Transverse colon (tissue), 4 donors: Measurements from ENCODE around the gene EFCAB5. TPM values are rescaled to one million over a fixed set of nuclear protein-coding genes. Genes with fewer than 3 reads are reported as not detected.
A peak's percentile ranks its signal among the peaks of the same experiment; 100 is the strongest.

Experiments
- DNase-seq: peaks from one replicate; pipeline ENCODE4 v3.0.0-alpha.2; 2019
- H3K27ac ChIP-seq, 4 donors: fragments of 200-600 bp; sonication (generic); 2 replicates each; pipeline ENCODE4 v1.5.1; 2016 to 2018; ENCODE audit warnings: inconsistent platforms in 4 of 4
- H3K27me3 ChIP-seq: fragments of 200-600 bp; sonication (generic); 2 replicates; pipeline ENCODE4 v1.5.1; 2017; ENCODE audit warnings: inconsistent platforms
- H3K36me3 ChIP-seq, 4 donors: fragments of 200-600 bp; sonication (generic); 2 replicates each; pipeline ENCODE4 v1.5.1; 2017 to 2019; ENCODE audit warnings: inconsistent platforms in 4 of 4
- H3K4me1 ChIP-seq, 4 donors: fragments of 200-600 bp; sonication (generic); 2 replicates each; pipeline ENCODE4 v1.5.1; 2017 to 2020; ENCODE audit warnings: inconsistent platforms in 4 of 4
- H3K4me3 ChIP-seq, 4 donors: fragments of 200-600 bp; sonication (generic); 1 replicate in 1 of 4; 2 replicates in 3 of 4; pipeline versions ENCODE4 v1.5.1 to v1.6.1; 2017 to 2019; ENCODE audit warnings: inconsistent platforms in 4 of 4
- H3K9me3 ChIP-seq, 2 donors: fragments of 200-600 bp; sonication (generic); 2 replicates each; pipeline ENCODE4 v1.5.1; 2017 to 2019; ENCODE audit warnings: inconsistent platforms in 2 of 2
- EP300 ChIP-seq: sonication (generic); formaldehyde crosslinking; IDR thresholded peaks from one replicate; pipeline ENCODE4 v1.6.1; 2017; ENCODE audit warnings: antibody characterized with exemption, low read depth
- POLR2A ChIP-seq: fragments of 450-650 bp; IDR thresholded peaks from one replicate; pipeline ENCODE4 v1.6.1; 2016; ENCODE audit warnings: antibody characterized with exemption, mild to moderate bottlenecking, moderate library complexity
- POLR2AphosphoS5 ChIP-seq, 3 donors: sonication (generic); formaldehyde crosslinking; IDR thresholded peaks; one replicate each; pipeline ENCODE4 v1.6.1; 2016; ENCODE audit warnings: antibody characterized with exemption in 3 of 3
- WGBS, 2 donors: methylation state at CpG; one replicate each; pipeline ENCODE4 v1.1.5; 2018; ENCODE audit warnings: low coverage in 1 of 2; 5-methylcytosine and 5-hydroxymethylcytosine counted together
- in situ Hi-C, 4 donors: fragments of 200-750 bp; cut with MboI; loops; one replicate each; pipeline versions ENCODE4 v1.15.0 to v1.15.1; 2017; ENCODE audit warnings: low sequenced_read_pairs in 3 of 4, low pct_ligation_motif_present in 1 of 4, low pct_unique_long_range_greater_than_20kb in 1 of 4
- intact Hi-C: fragments of 100-400 bp; cut with DNase I; formaldehyde crosslinking; loops from one replicate; pipeline ENCODE4 v1.15.1; 2023; ENCODE audit warnings: low total_unique reads
- total RNA-seq, 4 donors: library from RNA; depleted of rRNA; stranded (reverse); fragments of >200 nt; gene quantifications; one replicate each; pipeline ENCODE4 v1.1.0, GENCODE V29; 2016
- TF ChIP-seq, protein P1 (sequence below), 5 experiments: fragments of 200-600 bp in 3 of 5; fragments of 450-650 bp in 2 of 5; sonication (generic) in 3 of 5; IDR thresholded peaks; 1 replicate in 2 of 5; 2 replicates in 3 of 5; pipeline ENCODE4 v1.5.1; 2016 to 2017; ENCODE audit warnings: antibody characterized with exemption in 5 of 5, inconsistent platforms in 3 of 5, mild to moderate bottlenecking in 2 of 5, moderate library complexity in 1 of 5

Gene EFCAB5
- total RNA-seq, 4 donors from 2014 or later: 1.00 to 3.7 (median 1.9) TPM

DNA sequence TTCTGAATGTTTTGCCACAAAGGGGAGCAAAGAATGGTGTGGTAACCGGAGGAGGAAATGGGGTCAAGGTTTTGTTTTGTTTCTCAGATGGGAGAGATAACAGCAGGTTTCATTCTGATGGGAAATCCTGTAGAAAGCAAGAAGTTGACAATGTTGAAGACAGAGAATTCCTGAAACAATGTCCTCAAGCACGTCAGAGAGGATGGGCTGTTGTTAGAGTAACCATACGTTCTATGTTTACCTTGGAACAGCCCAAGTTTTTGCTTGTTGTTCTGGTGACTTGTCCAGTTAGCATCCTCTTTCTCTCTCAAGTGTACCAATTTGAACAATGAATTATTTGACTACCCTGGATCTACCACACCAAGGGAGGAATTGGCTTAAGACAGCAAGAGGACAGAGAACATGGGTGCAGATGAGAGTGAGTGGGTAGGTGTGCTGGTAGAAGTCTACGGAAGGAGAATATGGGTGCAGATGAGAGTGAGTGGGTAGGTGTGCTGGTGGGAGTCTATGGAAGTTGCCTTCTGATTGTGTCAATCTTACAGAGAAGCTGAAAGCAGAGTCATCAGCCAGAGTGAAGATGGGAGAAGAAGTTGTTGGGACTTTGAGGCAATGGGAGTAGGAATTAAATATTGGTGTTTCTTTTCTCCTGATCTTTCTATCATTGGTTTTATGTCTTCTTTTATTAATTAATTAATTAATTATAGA lies 160.4 kb downstream of the EFCAB5 start:
- Histone ChIP-seq H3K4me3 (no peak overlapping the region), H3K4me1 (peaks cover 0 to 9% (median 5%) of the 10 kb centered on the region in 4 donors), H3K27ac (no peak overlapping the region), H3K9me3 (no peaks in the 10 kb centered on the region), H3K36me3 (no peaks in the 10 kb centered on the region), H3K27me3 (no peaks in the 10 kb centered on the region)
- intact Hi-C loops: loop anchor here (5.0 kb wide), 1 partner anchor 135 kb away; the partner anchor contains the start of gene SLC6A4
- 56 to 61% methylated on average over 4 of the region's 4 CpGs for WGBS, 2 donors
- in situ Hi-C loops: loop anchor here in 3 of 4 donors (10.0 to 25.0 kb wide), 2 partner anchors 223 to 235 kb away; partner anchors contain the start of gene TMIGD1 (in 2 of the 3)
- TF ChIP-seq, protein P1, sequence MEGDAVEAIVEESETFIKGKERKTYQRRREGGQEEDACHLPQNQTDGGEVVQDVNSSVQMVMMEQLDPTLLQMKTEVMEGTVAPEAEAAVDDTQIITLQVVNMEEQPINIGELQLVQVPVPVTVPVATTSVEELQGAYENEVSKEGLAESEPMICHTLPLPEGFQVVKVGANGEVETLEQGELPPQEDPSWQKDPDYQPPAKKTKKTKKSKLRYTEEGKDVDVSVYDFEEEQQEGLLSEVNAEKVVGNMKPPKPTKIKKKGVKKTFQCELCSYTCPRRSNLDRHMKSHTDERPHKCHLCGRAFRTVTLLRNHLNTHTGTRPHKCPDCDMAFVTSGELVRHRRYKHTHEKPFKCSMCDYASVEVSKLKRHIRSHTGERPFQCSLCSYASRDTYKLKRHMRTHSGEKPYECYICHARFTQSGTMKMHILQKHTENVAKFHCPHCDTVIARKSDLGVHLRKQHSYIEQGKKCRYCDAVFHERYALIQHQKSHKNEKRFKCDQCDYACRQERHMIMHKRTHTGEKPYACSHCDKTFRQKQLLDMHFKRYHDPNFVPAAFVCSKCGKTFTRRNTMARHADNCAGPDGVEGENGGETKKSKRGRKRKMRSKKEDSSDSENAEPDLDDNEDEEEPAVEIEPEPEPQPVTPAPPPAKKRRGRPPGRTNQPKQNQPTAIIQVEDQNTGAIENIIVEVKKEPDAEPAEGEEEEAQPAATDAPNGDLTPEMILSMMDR (IDR thresholded peaks at IDR 0.05): no peak
- TF ChIP-seq POLR2A (no peak), POLR2AphosphoS5 (IDR thresholded peaks at IDR 0.05) (no peak), EP300 (no peak)
- DNase-seq: no peak

DNA sequence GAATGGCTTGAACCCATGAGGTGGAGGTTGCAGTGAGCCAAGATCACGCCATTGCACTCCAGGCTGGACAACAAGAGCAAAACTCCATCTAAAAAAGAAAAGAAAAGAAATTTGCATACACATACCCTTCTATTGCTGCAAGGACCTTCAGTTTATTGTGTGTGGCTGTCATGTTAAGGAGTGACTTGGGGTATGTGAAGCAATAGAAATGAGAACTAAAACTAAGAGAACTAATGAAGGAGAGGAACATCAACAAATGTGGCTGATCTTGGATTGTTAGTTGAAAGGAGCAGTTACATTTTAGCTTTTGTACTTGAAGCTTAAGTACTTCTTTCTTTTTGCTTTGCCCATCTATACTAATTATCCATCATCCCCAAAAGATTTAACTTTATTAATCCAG lies 162.5 kb downstream of the EFCAB5 start:
- no peaks in the 10 kb centered on the region for H3K36me3 ChIP-seq
- in situ Hi-C loops: loop anchor here in 3 of 4 donors (10.0 to 25.0 kb wide), 2 partner anchors 221 to 233 kb away; partner anchors contain the start of gene TMIGD1 (in 2 of the 3)
- no peak overlapping the region for H3K4me3 ChIP-seq
- WGBS, 2 donors: 96 to 100% methylated on average over 1 of the region's 1 CpG
- no peaks in the 10 kb centered on the region for H3K27me3 ChIP-seq
- peaks cover 0 to 9% (median 5%) of the 10 kb centered on the region in 4 donors for H3K4me1 ChIP-seq
- H3K9me3 ChIP-seq: no peaks in the 10 kb centered on the region
- TF ChIP-seq POLR2AphosphoS5 (IDR thresholded peaks at IDR 0.05) (no peak), POLR2A (no peak), EP300 (no peak)
- TF ChIP-seq, protein P1 (IDR thresholded peaks at IDR 0.05): no peak
- no peak for DNase-seq
- H3K27ac ChIP-seq: no peak overlapping the region
- intact Hi-C loops: loop anchor here (5.0 kb wide), 1 partner anchor 133 kb away; the partner anchor contains the start of gene SLC6A4

DNA sequence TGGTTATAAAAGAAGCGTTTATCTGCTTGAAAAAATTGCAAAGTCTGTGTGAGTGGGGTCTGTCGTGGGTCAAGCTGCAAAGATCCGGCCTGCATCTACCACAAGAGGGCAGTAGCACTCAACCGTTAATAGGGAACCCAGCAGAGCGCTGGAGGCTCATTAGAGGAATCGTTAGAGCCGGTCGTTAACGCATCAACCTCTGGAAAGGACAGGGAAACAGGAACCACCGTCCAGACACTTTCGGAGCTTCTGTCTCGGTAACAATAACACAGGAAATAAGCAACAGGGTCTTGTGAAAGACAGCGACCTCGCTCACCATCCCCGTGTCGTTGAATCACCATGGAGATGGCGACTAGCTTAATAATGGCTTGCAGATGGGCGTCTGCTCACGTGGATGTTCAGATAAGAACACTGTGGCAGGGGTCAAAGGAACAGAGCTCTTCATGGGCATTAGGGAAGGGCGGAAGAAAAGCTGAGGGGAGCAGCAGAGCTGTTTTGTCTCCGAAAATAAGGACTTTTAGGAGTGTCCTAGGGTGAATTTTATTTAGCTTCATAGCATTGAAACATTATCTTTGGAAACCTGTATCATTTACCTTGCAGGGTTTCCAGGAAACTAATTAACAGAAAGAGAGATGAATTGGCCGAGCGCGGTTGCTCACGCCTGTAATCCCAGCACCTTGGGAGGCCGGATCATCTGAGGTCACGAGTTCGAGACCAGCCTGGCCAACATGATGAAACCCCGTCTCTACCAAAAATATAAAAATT lies 163.3 kb downstream of the EFCAB5 start:
- 23 to 25% methylated on average over 20 to 29 of the region's 29 CpGs for WGBS, 2 donors
- H3K4me1 ChIP-seq: peaks cover 0 to 9% (median 5%) of the 10 kb centered on the region in 4 donors

More for the DNA sequence above, 163.3 kb downstream of the EFCAB5 start:
- TF ChIP-seq, protein P1 (IDR thresholded peaks at IDR 0.05): peak; percentile 84 to 88 (median 86)
- peak in 1 of 3 donors; percentile 13 for TF ChIP-seq POLR2AphosphoS5 (IDR thresholded peaks at IDR 0.05)
- no peak for TF ChIP-seq POLR2A
- no peak for TF ChIP-seq EP300
- peak; percentile 83 for DNase-seq
- intact Hi-C loops (loop anchor here (5.0 kb wide), 1 partner anchor 133 kb away; the partner anchor contains the start of gene SLC6A4), in situ Hi-C loops (loop anchor here in 3 of 4 donors (10.0 to 25.0 kb wide), 2 partner anchors 220 to 233 kb away; partner anchors contain the start of gene TMIGD1 (in 2 of the 3))
- H3K27ac ChIP-seq: peak overlapping the region; percentile 58 to 66 (median 60)
- no peaks in the 10 kb centered on the region for H3K36me3 ChIP-seq
- H3K4me3 ChIP-seq: peak overlapping the region; percentile 4 to 54 (median 22)
- H3K27me3 ChIP-seq: no peaks in the 10 kb centered on the region
- no peaks in the 10 kb centered on the region for H3K9me3 ChIP-seq
